OCI-LY7 (cell line): ENCODE measurements around the gene RANBP9. TPM values are rescaled to one million over a fixed set of nuclear protein-coding genes. Genes with fewer than 3 reads are reported as not detected.

Experiments
- BruUV-seq: library from RNA; stranded (reverse); fragments of 400-500 nt; replicated peaks from 2 replicates; lab custom pipeline; 2021; lab: Mats Ljungman, UMichigan
- CTCF ChIA-PET: fragments of 300-600 bp; sonication (Branson Sonifier 250); formaldehyde crosslinking; loops from one replicate; lab custom pipeline; 2022; ENCODE audit warnings: antibody characterized with exemption; ENCODE audit not compliant: unreplicated experiment; lab: Charles Lee
- POLR2A ChIA-PET: fragments of 300-600 bp; sonication (Branson Sonifier 250); formaldehyde crosslinking; loops from one replicate; lab custom pipeline; 2022; ENCODE audit warnings: antibody characterized with exemption; lab: Charles Lee
- DNase-seq: peaks from one replicate; pipeline ENCODE4 v3.0.0-alpha.2; 2015; ENCODE audit warnings: low spot score
- H2AFZ ChIP-seq: fragments of 200-600 bp; sonication (generic), shearing (Covaris generic); 2 replicates; pipeline ENCODE4 v1.6.1; 2014; ENCODE audit warnings: mild to moderate bottlenecking, antibody characterized with exemption, low read length, moderate library complexity
- H3K27ac ChIP-seq: fragments of 200-600 bp; sonication (generic); 2 replicates; pipeline ENCODE4 v1.5.1; 2014; ENCODE audit warnings: mixed run types, low read depth, mild to moderate bottlenecking, moderate library complexity, low read length, inconsistent platforms; ENCODE audit not compliant: poor library complexity, severe bottlenecking
- H3K36me3 ChIP-seq: fragments of 200-600 bp; sonication (generic); 2 replicates; pipeline ENCODE4 v1.6.1; 2014; ENCODE audit warnings: mild to moderate bottlenecking, antibody characterized with exemption, low read length, moderate library complexity, mixed read lengths; ENCODE audit not compliant: insufficient read depth
- H3K4me1 ChIP-seq: fragments of 200-600 bp; sonication (generic); 2 replicates; pipeline ENCODE4 v1.5.1; 2014; ENCODE audit warnings: mild to moderate bottlenecking, low read length; ENCODE audit not compliant: insufficient read depth, poor library complexity, severe bottlenecking
- H3K4me2 ChIP-seq: fragments of 200-600 bp; sonication (generic); 2 replicates; pipeline ENCODE4 v1.6.1; 2014; ENCODE audit warnings: mild to moderate bottlenecking, low read length
- H3K4me3 ChIP-seq: fragments of 200-600 bp; sonication (generic); 2 replicates; pipeline ENCODE4 v1.5.1; 2014; ENCODE audit warnings: mild to moderate bottlenecking, low read depth, low read length; ENCODE audit not compliant: poor library complexity, severe bottlenecking
- H3K79me2 ChIP-seq: fragments of 200-600 bp; sonication (generic); 2 replicates; pipeline ENCODE4 v1.6.1; 2016; ENCODE audit warnings: low read depth, mild to moderate bottlenecking, low read length, moderate library complexity, mixed read lengths; ENCODE audit not compliant: insufficient read depth
- H3K9me2 ChIP-seq: fragments of 200-600 bp; sonication (generic); 2 replicates; pipeline ENCODE4 v1.6.1; 2016; ENCODE audit warnings: mild to moderate bottlenecking, low read length, mixed read lengths; ENCODE audit not compliant: insufficient read depth
- H3K9me3 ChIP-seq: fragments of 200-600 bp; sonication (generic); 2 replicates; pipeline ENCODE4 v1.6.1; 2014; ENCODE audit warnings: mild to moderate bottlenecking, mixed run types, low read length, mixed read lengths
- H4K20me1 ChIP-seq: fragments of 200-600 bp; sonication (generic); 2 replicates; pipeline ENCODE4 v1.6.1; 2014; ENCODE audit warnings: mild to moderate bottlenecking, antibody characterized with exemption, low read length, moderate library complexity, mixed read lengths; ENCODE audit not compliant: insufficient read depth
- CTCF ChIP-seq: fragments of 200-600 bp; sonication (generic); conservative IDR thresholded peaks from 2 replicates; pipeline ENCODE4 v1.5.1; 2014; ENCODE audit warnings: mild to moderate bottlenecking, antibody characterized with exemption, low read length, moderate library complexity, mixed read lengths
- EZH2phosphoT487 ChIP-seq: fragments of 200-600 bp; sonication (generic); IDR thresholded peaks from 2 replicates; pipeline ENCODE4 v1.6.1; 2018; ENCODE audit warnings: low read depth, borderline replicate concordance, mild to moderate bottlenecking, mixed run types, antibody characterized with exemption, low read length, moderate library complexity, mixed read lengths
- intact Hi-C: fragments of 100-400 bp; cut with micrococcal nuclease; formaldehyde crosslinking; loops from one replicate; pipeline ENCODE4 v1.10.0; 2022; ENCODE audit not compliant: unreplicated experiment
- total RNA-seq, 2 experiments: library from RNA; depleted of rRNA in 1 of 2; stranded (reverse); fragments of >200 nt in 1 of 2; shearing (Covaris generic) in 1 of 2; gene quantifications; 2 replicates each; pipeline ENCODE4 v1.2.3, GENCODE V29; 2014 to 2022

Gene RANBP9
- total RNA-seq, 2 experiments from 2014 or later = 20.5 to 35.0 TPM

GRCh38 chr6:13654496-13654895, 57.1 kb downstream of the RANBP9 start:
- DNase-seq = no peak
- intact Hi-C loops = no loop called here
- Histone ChIP-seq H3K27ac (no peak overlapping the region), H3K9me3 (no peaks in the 10 kb centered on the region), H3K9me2 (no peaks in the 10 kb centered on the region), H2AFZ (no peak overlapping the region), H3K4me3 (no peak overlapping the region), H3K79me2 (peaks cover 15% of the 10 kb centered on the region; the same call in 1 of the 2 replicates), H4K20me1 (no peaks in the 10 kb centered on the region), H3K36me3 (peaks cover 25% of the 10 kb centered on the region), H3K4me2 (no peak overlapping the region), H3K4me1 (peaks cover 7% of the 10 kb centered on the region)
- TF ChIP-seq EZH2phosphoT487 (no peak), CTCF (no peak)
- no TSS peak for BruUV-seq
- POLR2A ChIA-PET = interaction anchor here (0.7 to 1.0 kb wide), 2 partner anchors 8 to 26 kb away, joined by 3 read pairs; no protein-coding TSS in a partner anchor
- CTCF ChIA-PET = no interaction called here

GRCh38 chr6:13653296-13653695, 58.3 kb downstream of the RANBP9 start:
- no peak for DNase-seq
- no peak overlapping the region for H3K27ac ChIP-seq
- no peak overlapping the region for H2AFZ ChIP-seq
- H3K36me3 ChIP-seq = peaks cover 25% of the 10 kb centered on the region
- H3K9me3 ChIP-seq = no peaks in the 10 kb centered on the region
- no TSS peak for BruUV-seq
- ChIA-PET POLR2A (interaction anchor here (0.7 to 2.0 kb wide), 2 partner anchors 15 to 17 kb away, joined by 4 to 7 read pairs; no protein-coding TSS in a partner anchor), CTCF (no interaction called here)
- no peaks in the 10 kb centered on the region for H3K9me2 ChIP-seq
- peaks cover 7% of the 10 kb centered on the region for H3K4me1 ChIP-seq
- H4K20me1 ChIP-seq = no peaks in the 10 kb centered on the region
- no peak overlapping the region for H3K4me3 ChIP-seq
- peaks cover 4% of the 10 kb centered on the region; the same call in 1 of the 2 replicates for H3K79me2 ChIP-seq
- intact Hi-C loops = no loop called here
- no peak for TF ChIP-seq CTCF
- TF ChIP-seq EZH2phosphoT487 = no peak
- H3K4me2 ChIP-seq = no peak overlapping the region

DNA sequence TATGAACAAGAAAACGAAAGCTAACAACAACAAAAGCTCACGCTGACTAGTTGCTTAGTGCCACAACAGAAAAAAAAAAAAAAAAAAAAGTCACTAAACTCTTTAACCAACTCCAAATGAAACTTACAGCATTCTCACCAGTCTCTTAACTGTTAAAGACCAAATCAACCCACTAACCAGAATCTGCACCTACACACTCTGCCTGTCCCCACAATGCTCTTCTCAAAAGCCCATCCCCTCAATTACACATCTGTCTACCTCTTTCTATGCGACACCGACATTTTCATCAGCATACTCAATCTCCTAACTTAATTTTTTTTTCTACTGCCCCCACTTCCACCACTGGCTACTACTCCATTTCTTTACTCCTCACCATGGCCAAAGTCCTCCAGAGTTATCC, 62.2 kb downstream of the RANBP9 start:
- BruUV-seq = no TSS peak
- Histone ChIP-seq H3K4me3 (no peak overlapping the region), H4K20me1 (no peaks in the 10 kb centered on the region), H3K9me3 (no peaks in the 10 kb centered on the region), H3K36me3 (peaks cover 22% of the 10 kb centered on the region), H3K79me2 (no peaks in the 10 kb centered on the region; the same call in 1 of the 2 replicates), H3K4me2 (no peak overlapping the region), H3K27ac (no peak overlapping the region), H2AFZ (no peak overlapping the region), H3K9me2 (no peaks in the 10 kb centered on the region), H3K4me1 (no peaks in the 10 kb centered on the region)
- CTCF ChIA-PET = no interaction called here
- POLR2A ChIA-PET = interaction anchor here (0.6 to 1.2 kb wide), 6 partner anchors 11 to 302 kb away, joined by 3 to 7 read pairs (median 3); no protein-coding TSS in a partner anchor
- intact Hi-C loops = no loop called here
- no peak for DNase-seq
- TF ChIP-seq CTCF (no peak), EZH2phosphoT487 (no peak)
